Peyer's patch (tissue), 4 donors: ENCODE data around the gene SLC49A3. TPM values are rescaled to one million over a fixed set of nuclear protein-coding genes. Genes with fewer than 3 reads are reported as not detected.

ENCODE experiments used
- DNase-seq, 3 donors: peaks; one replicate each; pipeline ENCODE4 v3.0.0-alpha.2; 2017 to 2019
- H3K27ac ChIP-seq, 4 donors: fragments of 200-600 bp; sonication (generic); one replicate each; pipeline ENCODE4 v1.5.1; 2016 to 2019
- H3K27me3 ChIP-seq, 2 donors: fragments of 200-600 bp; sonication (generic); one replicate each; pipeline ENCODE4 v1.5.1; 2019
- H3K36me3 ChIP-seq, 3 donors: fragments of 200-600 bp; sonication (generic); one replicate each; pipeline ENCODE4 v1.5.1; 2016 to 2019
- H3K4me1 ChIP-seq, 4 donors: fragments of 200-600 bp; sonication (generic); one replicate each; pipeline ENCODE4 v1.5.1; 2016 to 2019
- H3K4me3 ChIP-seq, 4 donors: fragments of 200-600 bp; sonication (generic); 1 replicate in 3 of 4; 2 replicates in 1 of 4; pipeline ENCODE4 v1.5.1; 2016 to 2019; ENCODE audit warnings: mild to moderate bottlenecking in 1 of 4
- H3K9me3 ChIP-seq, 4 donors: fragments of 200-600 bp; sonication (generic); one replicate each; pipeline ENCODE4 v1.5.1; 2016 to 2019; ENCODE audit warnings: mild to moderate bottlenecking in 1 of 4
- CTCF ChIP-seq, 6 experiments: fragments of 450-650 bp in 4 of 6; fragments of 200-600 bp in 2 of 6; sonication (generic) in 1 of 6; IDR thresholded peaks; one replicate each; pipeline ENCODE4 v1.5.1; 2017 to 2019; ENCODE audit warnings: antibody characterized with exemption in 6 of 6, mild to moderate bottlenecking in 3 of 6, moderate library complexity in 1 of 6
- POLR2A ChIP-seq, 2 donors: fragments of 450-650 bp; IDR thresholded peaks; one replicate each; pipeline ENCODE4 v1.5.1; 2017; ENCODE audit warnings: antibody characterized with exemption in 2 of 2, mild to moderate bottlenecking in 2 of 2, moderate library complexity in 2 of 2
- total RNA-seq, 4 donors: library from RNA; depleted of rRNA; stranded (reverse); fragments of >200 nt; gene quantifications; one replicate each; pipeline ENCODE4 v1.1.0, GENCODE V29; 2016

SLC49A3 gene
- total RNA-seq, 4 donors from 2014 or later = 4.1 to 13.3 (median 9.4) TPM

- peaks cover 0 to 10% (median 0%) of the 10 kb centered on the region in 4 donors for H3K4me1 ChIP-seq
- H3K27me3 ChIP-seq = no peaks in the 10 kb centered on the region
- DNase-seq = no peak
- H3K9me3 ChIP-seq = no peaks in the 10 kb centered on the region
- no peak for TF ChIP-seq POLR2A (IDR thresholded peaks at IDR 0.05)
- no peak for TF ChIP-seq CTCF (IDR thresholded peaks at IDR 0.05)
- peaks cover 0 to 20% (median 0%) of the 10 kb centered on the region in 3 donors for H3K36me3 ChIP-seq
- H3K4me3 ChIP-seq = no peak overlapping the region
- no peak overlapping the region for H3K27ac ChIP-seq
These were observed 21.4 kb downstream of the SLC49A3 start for GRCh38 chr4:667545-667925.

- DNase-seq = no peak
- H3K4me3 ChIP-seq = no peak overlapping the region
- H3K9me3 ChIP-seq = no peaks in the 10 kb centered on the region
- TF ChIP-seq POLR2A (IDR thresholded peaks at IDR 0.05) (no peak), CTCF (IDR thresholded peaks at IDR 0.05) (no peak)
- H3K36me3 ChIP-seq = peaks cover 0 to 14% (median 0%) of the 10 kb centered on the region in 3 donors
- H3K27ac ChIP-seq = no peak overlapping the region
- peaks cover 0 to 8% (median 0%) of the 10 kb centered on the region in 4 donors for H3K4me1 ChIP-seq
- H3K27me3 ChIP-seq = no peaks in the 10 kb centered on the region
These were observed 22.0 kb downstream of the SLC49A3 start for GRCh38 chr4:666822-667544.

GRCh38 chr4:666436-666810 is 22.5 kb downstream of the SLC49A3 start:
- DNase-seq = no peak
- TF ChIP-seq POLR2A (IDR thresholded peaks at IDR 0.05) = no peak
- no peak for TF ChIP-seq CTCF (IDR thresholded peaks at IDR 0.05)

GRCh38 chr4:665751-666435 is 23.1 kb downstream of the SLC49A3 start:
- no peak overlapping the region for H3K4me3 ChIP-seq
- no peak overlapping the region for H3K27ac ChIP-seq
- no peak for DNase-seq
- no peaks in the 10 kb centered on the region for H3K9me3 ChIP-seq
- peaks cover 0 to 8% (median 0%) of the 10 kb centered on the region in 4 donors for H3K4me1 ChIP-seq
- peaks cover 0 to 3% (median 0%) of the 10 kb centered on the region in 3 donors for H3K36me3 ChIP-seq
- H3K27me3 ChIP-seq = no peaks in the 10 kb centered on the region
- TF ChIP-seq CTCF (IDR thresholded peaks at IDR 0.05) = no peak
- no peak for TF ChIP-seq POLR2A (IDR thresholded peaks at IDR 0.05)

More at GRCh38 chr4:666436-666810, 22.5 kb downstream of the SLC49A3 start:
- Histone ChIP-seq H3K27me3 (no peaks in the 10 kb centered on the region), H3K36me3 (peaks cover 0 to 9% (median 0%) of the 10 kb centered on the region in 3 donors), H3K9me3 (no peaks in the 10 kb centered on the region), H3K27ac (no peak overlapping the region), H3K4me1 (peaks cover 0 to 8% (median 0%) of the 10 kb centered on the region in 4 donors), H3K4me3 (no peak overlapping the region)

- Histone ChIP-seq H3K36me3 (no peaks in the 10 kb centered on the region), H3K27ac (no peak overlapping the region), H3K4me1 (peaks cover 0 to 8% (median 0%) of the 10 kb centered on the region in 4 donors), H3K9me3 (no peaks in the 10 kb centered on the region), H3K27me3 (no peaks in the 10 kb centered on the region), H3K4me3 (no peak overlapping the region)
- no peak for TF ChIP-seq CTCF (IDR thresholded peaks at IDR 0.05)
- no peak for TF ChIP-seq POLR2A (IDR thresholded peaks at IDR 0.05)
- no peak for DNase-seq
These were observed 23.6 kb downstream of the SLC49A3 start for GRCh38 chr4:665381-665750.
